Adrenal gland (tissue), 5 donors: Measurements from ENCODE around the gene ZNF774.

Source experiments
- POLR2A ChIP-seq, 2 donors: fragments of 450-650 bp; IDR thresholded peaks; one replicate each; pipeline ENCODE4 v1.6.1; 2017; ENCODE audit warnings: antibody characterized with exemption in 2 of 2, mild to moderate bottlenecking in 2 of 2, moderate library complexity in 1 of 2
- TF ChIP-seq, protein P1 (sequence below), 6 experiments: fragments of 450-650 bp in 4 of 6; fragments of 200-600 bp in 2 of 6; sonication (generic) in 1 of 6; IDR thresholded peaks; 1 replicate in 5 of 6; 2 replicates in 1 of 6; pipeline versions ENCODE4 v1.5.1 to v1.8.0; 2016 to 2021; ENCODE audit warnings: antibody characterized with exemption in 6 of 6, mild to moderate bottlenecking in 2 of 6, moderate library complexity in 1 of 6
- donor health status: DM: no; HTN: no; CAD: no.

DNA sequence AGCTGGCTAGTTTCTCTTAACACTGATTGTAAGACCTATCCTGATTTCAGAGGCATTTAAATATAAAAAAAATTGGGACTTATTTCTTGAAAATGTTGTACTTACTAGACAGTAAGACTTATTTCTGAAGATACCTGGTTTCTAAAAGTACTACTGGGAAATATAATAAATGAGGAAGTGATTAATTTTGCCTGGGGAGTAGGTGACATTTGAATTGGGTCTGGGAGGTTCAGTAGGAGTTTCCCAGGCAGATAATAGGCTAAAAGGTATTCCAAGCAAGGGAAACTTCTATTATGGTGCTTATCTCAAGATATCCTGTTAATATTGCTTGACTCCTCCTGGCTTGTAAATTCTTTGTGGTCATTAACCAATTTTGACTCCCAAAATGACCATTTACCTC, 29.4 kb downstream of the ZNF774 start:
- TF ChIP-seq, protein P1, sequence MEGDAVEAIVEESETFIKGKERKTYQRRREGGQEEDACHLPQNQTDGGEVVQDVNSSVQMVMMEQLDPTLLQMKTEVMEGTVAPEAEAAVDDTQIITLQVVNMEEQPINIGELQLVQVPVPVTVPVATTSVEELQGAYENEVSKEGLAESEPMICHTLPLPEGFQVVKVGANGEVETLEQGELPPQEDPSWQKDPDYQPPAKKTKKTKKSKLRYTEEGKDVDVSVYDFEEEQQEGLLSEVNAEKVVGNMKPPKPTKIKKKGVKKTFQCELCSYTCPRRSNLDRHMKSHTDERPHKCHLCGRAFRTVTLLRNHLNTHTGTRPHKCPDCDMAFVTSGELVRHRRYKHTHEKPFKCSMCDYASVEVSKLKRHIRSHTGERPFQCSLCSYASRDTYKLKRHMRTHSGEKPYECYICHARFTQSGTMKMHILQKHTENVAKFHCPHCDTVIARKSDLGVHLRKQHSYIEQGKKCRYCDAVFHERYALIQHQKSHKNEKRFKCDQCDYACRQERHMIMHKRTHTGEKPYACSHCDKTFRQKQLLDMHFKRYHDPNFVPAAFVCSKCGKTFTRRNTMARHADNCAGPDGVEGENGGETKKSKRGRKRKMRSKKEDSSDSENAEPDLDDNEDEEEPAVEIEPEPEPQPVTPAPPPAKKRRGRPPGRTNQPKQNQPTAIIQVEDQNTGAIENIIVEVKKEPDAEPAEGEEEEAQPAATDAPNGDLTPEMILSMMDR (IDR thresholded peaks at IDR 0.05): no peak
- TF ChIP-seq POLR2A (IDR thresholded peaks at IDR 0.05): no peak
